ENCODE results near the gene OR6B2. TPM values are rescaled to one million over a fixed set of nuclear protein-coding genes. Genes with fewer than 3 reads are reported as not detected.

The OR6B2 gene
- total RNA-seq, 2 experiments from 2014 or later = not detected

DNA sequence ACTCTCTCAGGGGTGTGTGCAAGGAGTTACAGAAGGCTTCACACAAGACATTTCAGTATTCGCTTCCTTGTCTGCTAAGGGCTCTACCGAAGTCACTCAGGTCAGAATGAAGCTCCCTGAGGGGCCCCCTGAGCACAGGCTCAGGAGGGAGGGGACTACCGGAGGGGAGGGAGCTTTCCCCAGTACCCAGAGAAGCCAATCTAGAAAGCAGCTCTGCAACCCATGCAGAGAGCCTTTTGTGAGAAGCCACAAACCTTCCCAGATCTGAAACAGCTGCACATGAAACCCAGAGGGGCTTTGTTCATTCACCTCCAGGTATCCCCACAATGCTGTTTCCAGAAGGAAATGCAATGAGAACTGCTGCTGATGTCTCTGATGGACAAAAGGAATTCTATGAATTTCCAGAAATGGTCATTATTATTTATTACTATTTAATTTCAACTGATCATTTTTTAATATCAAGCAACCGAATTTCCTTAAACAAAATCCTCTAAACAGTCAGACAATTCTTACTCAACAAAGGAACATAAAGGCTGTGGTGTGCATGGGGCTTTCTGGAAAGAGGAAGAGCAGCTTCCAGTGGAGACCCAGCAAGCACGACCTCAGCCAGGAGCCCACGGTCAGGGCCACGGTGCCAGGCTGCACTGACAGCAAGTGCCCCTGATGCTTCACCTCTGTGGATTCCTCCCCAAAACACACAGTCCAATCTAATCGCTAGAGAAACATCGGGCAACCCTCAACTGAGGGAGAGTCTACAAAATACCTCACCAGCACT is 47.0 kb downstream of the OR6B2 start:
- Mint-ChIP-seq H3K4me3 (no peak overlapping the region), H3K9me3 (peaks cover 4% of the 10 kb centered on the region), H3K27ac (no peak overlapping the region), H3K4me1 (no peaks in the 10 kb centered on the region), H3K27me3 (no peaks in the 10 kb centered on the region), H3K36me3 (peaks cover 26% of the 10 kb centered on the region)
- POLR2A ChIA-PET = no interaction called here
- DNase-seq (no peak), ATAC-seq (ENCODE audit: low read depth) (no peak)

Other genes with a start within 250 kb of the OR6B2 start
- gene NDUFA10, start 5.1 kb downstream of the OR6B2 start, total RNA-seq = 100 to 1,000 TPM; 111 to 117 TPM
- not detected for gene OR6B3, start 23.1 kb upstream of the OR6B2 start, total RNA-seq
- 10 to 100 TPM; 87.1 to 89.5 TPM for gene COPS9, start 105.9 kb upstream of the OR6B2 start, total RNA-seq
- gene OTOS, start 110.2 kb upstream of the OR6B2 start, total RNA-seq = not detected

All from activated naive CD8-positive, alpha-beta T cell treated with anti-CD3 and anti-CD28 coated beads, Interleukin-2, amount 10 ng/mL, durations not matched to agents 7 days and 5 days (primary cell).